B cell (primary cell): Measurements from ENCODE around the gene COG6.

Experiments
- EZH2 ChIP-seq: IDR thresholded peaks from 2 replicates; pipeline ENCODE4 v1.6.1; 2012; ENCODE audit warnings: borderline replicate concordance, low read depth, mild to moderate bottlenecking, moderate library complexity, low read length; ENCODE audit not compliant: insufficient read depth, poor library complexity, severe bottlenecking
- TF ChIP-seq, protein P1 (sequence below): fragments of 200-600 bp; IDR thresholded peaks from one replicate; pipeline ENCODE4 v1.8.0; 2022; ENCODE audit warnings: antibody characterized with exemption, mild to moderate bottlenecking

DNA sequence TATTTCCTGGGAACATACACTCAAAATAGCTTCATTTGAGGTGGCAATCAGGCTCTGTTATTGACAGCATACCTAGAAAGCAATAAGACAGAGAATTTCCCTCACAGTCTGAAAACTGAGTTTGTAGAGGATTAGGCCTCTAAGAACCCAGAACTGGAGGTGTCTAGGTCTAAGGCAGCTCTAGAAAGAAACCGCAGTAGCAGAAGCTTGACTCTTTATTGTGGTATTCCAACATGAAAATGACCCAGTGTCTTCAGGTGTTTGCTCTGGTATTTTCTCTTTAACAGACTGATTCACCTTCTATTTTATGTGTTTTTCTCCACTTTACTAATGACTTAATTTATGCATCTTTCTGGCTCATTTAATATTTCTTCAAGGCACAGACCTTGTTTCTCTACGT, 8.5 kb downstream of the COG6 start:
- TF ChIP-seq, protein P1, sequence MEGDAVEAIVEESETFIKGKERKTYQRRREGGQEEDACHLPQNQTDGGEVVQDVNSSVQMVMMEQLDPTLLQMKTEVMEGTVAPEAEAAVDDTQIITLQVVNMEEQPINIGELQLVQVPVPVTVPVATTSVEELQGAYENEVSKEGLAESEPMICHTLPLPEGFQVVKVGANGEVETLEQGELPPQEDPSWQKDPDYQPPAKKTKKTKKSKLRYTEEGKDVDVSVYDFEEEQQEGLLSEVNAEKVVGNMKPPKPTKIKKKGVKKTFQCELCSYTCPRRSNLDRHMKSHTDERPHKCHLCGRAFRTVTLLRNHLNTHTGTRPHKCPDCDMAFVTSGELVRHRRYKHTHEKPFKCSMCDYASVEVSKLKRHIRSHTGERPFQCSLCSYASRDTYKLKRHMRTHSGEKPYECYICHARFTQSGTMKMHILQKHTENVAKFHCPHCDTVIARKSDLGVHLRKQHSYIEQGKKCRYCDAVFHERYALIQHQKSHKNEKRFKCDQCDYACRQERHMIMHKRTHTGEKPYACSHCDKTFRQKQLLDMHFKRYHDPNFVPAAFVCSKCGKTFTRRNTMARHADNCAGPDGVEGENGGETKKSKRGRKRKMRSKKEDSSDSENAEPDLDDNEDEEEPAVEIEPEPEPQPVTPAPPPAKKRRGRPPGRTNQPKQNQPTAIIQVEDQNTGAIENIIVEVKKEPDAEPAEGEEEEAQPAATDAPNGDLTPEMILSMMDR: no peak
- TF ChIP-seq EZH2: no peak
